ENCODE results near the gene NRG2.

DNA sequence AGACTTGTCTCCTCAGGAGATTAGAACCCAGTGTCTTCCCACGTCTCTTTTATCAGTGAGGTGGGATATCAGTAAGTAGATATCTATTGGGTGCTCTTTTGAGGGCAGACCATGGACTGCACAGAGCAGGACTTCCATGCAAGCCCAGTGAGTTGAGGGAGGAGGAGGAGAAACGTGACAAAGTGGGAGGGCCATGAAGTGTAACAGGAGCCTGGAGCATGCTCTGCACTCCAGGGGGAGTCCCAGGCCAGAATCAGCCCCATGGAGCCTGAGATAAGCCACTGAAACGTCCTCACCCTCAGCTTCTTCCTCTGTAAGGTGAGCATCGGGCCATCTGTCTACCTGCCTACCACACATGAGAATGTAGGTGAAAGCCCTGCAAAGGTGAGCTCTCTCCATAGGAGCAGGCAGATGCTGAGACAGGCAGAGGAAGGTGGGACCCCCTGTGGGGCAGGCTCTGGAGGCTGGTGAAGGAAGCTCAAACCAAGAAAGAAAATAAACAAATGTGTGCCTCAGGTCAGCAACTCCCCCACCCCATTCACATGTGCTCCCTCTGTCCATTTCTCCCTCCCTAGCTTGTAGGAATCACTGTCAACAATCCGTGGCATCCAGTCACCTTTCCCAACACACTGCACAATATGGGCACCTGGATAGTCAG, 87.4 kb downstream of the NRG2 start:
- TF ChIP-seq POLR2AphosphoS5 (IDR thresholded peaks at IDR 0.05; ENCODE audit: insufficient read depth, low read depth, low read length) (no peak), CTCF (IDR thresholded peaks at IDR 0.05; ENCODE audit: extremely low read depth in 1 of 2, insufficient read depth in 1 of 2, low read depth in 1 of 2, low read length in 2 of 2) (no peak), MYC (IDR thresholded peaks at IDR 0.05; ENCODE audit: low read depth, low read length) (no peak), POLR2A (IDR thresholded peaks at IDR 0.05; ENCODE audit: low read depth, low read length) (no peak), EZH2 (IDR thresholded peaks at IDR 0.05; ENCODE audit: borderline replicate concordance, low read depth, low read length, severe bottlenecking) (no peak), GATA2 (IDR thresholded peaks at IDR 0.05; ENCODE audit: insufficient read depth, insufficient read length, low read depth, low read length) (no peak), JUN (IDR thresholded peaks at IDR 0.05; ENCODE audit: borderline replicate concordance, insufficient read depth, insufficient read length, low read depth) (no peak)

Data from endothelial cell of umbilical vein (primary cell).